GM12878 (cell line): ENCODE results near the gene AGAP1. TPM values are rescaled to one million over a fixed set of nuclear protein-coding genes. Genes with fewer than 3 reads are reported as not detected.

ENCODE experiments used
- ATAC-seq: fragments of 200-7000 bp; cut with Tn5 transposase; 3 replicates; pipeline ENCODE4 v1.9.1; 2020; ENCODE audit warnings: mild to moderate bottlenecking, moderate library complexity
- BruUV-seq: library from RNA; stranded (reverse); fragments of 400-500 nt; replicated peaks from 2 replicates; lab custom pipeline; 2021; lab: Mats Ljungman, UMichigan
- CTCF ChIA-PET: fragments of 300-600 bp; sonication (Branson Sonifier 250); formaldehyde crosslinking; extraction: SDS; loops from one replicate; lab custom pipeline; 2021; ENCODE audit warnings: inconsistent platforms; lab: Yijun Ruan, JAX
- POLR2A ChIA-PET: fragments of 350-600 bp; formaldehyde crosslinking; extraction: SDS; loops from one replicate; lab custom pipeline; 2021; ENCODE audit warnings: inconsistent platforms; lab: Charles Lee
- RAD21 ChIA-PET: fragments of 300-600 bp; sonication (Branson Sonifier 250); formaldehyde crosslinking; loops from one replicate; lab custom pipeline; 2023; ENCODE audit warnings: antibody characterized with exemption; ENCODE audit not compliant: unreplicated experiment; lab: Charles Lee
- SMC1A ChIA-PET: fragments of 300-600 bp; sonication (Branson Sonifier 250); formaldehyde crosslinking; loops from one replicate; lab custom pipeline; 2023; ENCODE audit not compliant: unreplicated experiment, uncharacterized antibody; lab: Charles Lee
- DNase-seq: peaks from one replicate; pipeline ENCODE4 v3.0.0-alpha.2; 2011; ENCODE audit warnings: low read depth, low spot score
- FAIRE-seq: peaks from 3 replicates; lab custom pipeline; 2011; peaks lifted over from hg19 to GRCh38; lab: Jason Lieb, UNC
- H2AFZ ChIP-seq: 2 replicates; pipeline ENCODE4 v1.6.0; 2011; ENCODE audit warnings: low read depth, low read length, control low read depth; ENCODE audit not compliant: control insufficient read depth
- H3K27ac ChIP-seq: 2 replicates; pipeline ENCODE4 v1.5.1; 2011; ENCODE audit warnings: control low read depth; ENCODE audit not compliant: control insufficient read depth, insufficient read depth
- H3K27me3 ChIP-seq, 2 experiments: replicated peaks in 1 of 2; 2 replicates each; pipeline versions ENCODE4 v1.6.0 to v1.6.1; 2011; ENCODE audit warnings: low read length in 1 of 2; ENCODE audit not compliant: control insufficient read depth in 2 of 2, insufficient read depth in 2 of 2
- H3K36me3 ChIP-seq, 2 experiments: 2 replicates each; pipeline ENCODE4 v1.5.1; 2011; ENCODE audit warnings: low read length in 1 of 2; ENCODE audit not compliant: control insufficient read depth in 2 of 2, insufficient read depth in 2 of 2
- H3K4me1 ChIP-seq: 2 replicates; pipeline ENCODE4 v1.6.1; 2011; ENCODE audit warnings: mild to moderate bottlenecking, low read length, moderate library complexity, mixed read lengths; ENCODE audit not compliant: control insufficient read depth, insufficient read depth
- H3K4me2 ChIP-seq: 2 replicates; pipeline ENCODE4 v1.6.0; 2011; ENCODE audit warnings: control low read depth; ENCODE audit not compliant: control insufficient read depth, insufficient read depth
- H3K4me3 ChIP-seq: fragments of 200-600 bp; sonication (generic); 2 replicates; pipeline ENCODE4 v1.5.1; 2016
- H3K79me2 ChIP-seq: 2 replicates; pipeline ENCODE4 v1.6.0; 2011; ENCODE audit warnings: low read length; ENCODE audit not compliant: control insufficient read depth, insufficient read depth
- H3K9ac ChIP-seq: 2 replicates; pipeline ENCODE4 v1.8.0; 2011; ENCODE audit warnings: low read length, control low read depth, mixed read lengths; ENCODE audit not compliant: control insufficient read depth, insufficient read depth
- H3K9me3 ChIP-seq: replicated peaks from 3 replicates; pipeline ENCODE4 v1.5.1; 2011; ENCODE audit warnings: mild to moderate bottlenecking, low read length; ENCODE audit not compliant: control insufficient read depth, insufficient read depth
- H4K20me1 ChIP-seq: 2 replicates; pipeline ENCODE4 v1.6.0; 2011; ENCODE audit not compliant: control insufficient read depth, insufficient read depth
- BCLAF1 ChIP-seq: fragments of 450-650 bp; IDR thresholded peaks from 2 replicates; pipeline ENCODE4 v1.6.1; 2017; ENCODE audit warnings: antibody characterized with exemption, mild to moderate bottlenecking, moderate library complexity
- E4F1 ChIP-seq: fragments of 450-650 bp; IDR thresholded peaks from 2 replicates; pipeline ENCODE4 v1.6.1; 2018; ENCODE audit warnings: borderline replicate concordance, mild to moderate bottlenecking; ENCODE audit not compliant: partially characterized antibody
- HDAC6 ChIP-seq: fragments of 200-600 bp; sonication (generic); IDR thresholded peaks from one replicate; pipeline ENCODE4 v1.8.0; 2017; ENCODE audit warnings: antibody characterized with exemption; ENCODE audit not compliant: unreplicated experiment
- IKZF1 ChIP-seq: fragments of 450-650 bp; conservative IDR thresholded peaks from 2 replicates; pipeline ENCODE4 v1.6.1; 2017; ENCODE audit warnings: antibody characterized with exemption, mild to moderate bottlenecking
- IKZF2 ChIP-seq, 2 experiments: fragments of 450-650 bp; IDR thresholded peaks; 2 replicates each; pipeline ENCODE4 v1.6.1; 2017; ENCODE audit warnings: mild to moderate bottlenecking in 2 of 2, moderate library complexity in 2 of 2
- IRF5 ChIP-seq: fragments of 450-650 bp; IDR thresholded peaks from 2 replicates; pipeline ENCODE4 v1.6.1; 2017; ENCODE audit warnings: borderline replicate concordance
- PRDM15 ChIP-seq: fragments of 450-650 bp; formaldehyde crosslinking; IDR thresholded peaks from 2 replicates; pipeline ENCODE4 v1.4.0; 2020; ENCODE audit warnings: mild to moderate bottlenecking, moderate library complexity
- RFX5 ChIP-seq: IDR thresholded peaks from 2 replicates; pipeline ENCODE4 v1.6.1; 2011; ENCODE audit warnings: low read depth, low read length, improper control_type of control experiment
- YY1 ChIP-seq: IDR thresholded peaks from 2 replicates; pipeline ENCODE4 v1.6.1; 2011; ENCODE audit warnings: low read depth, mild to moderate bottlenecking, low read length
- WGBS: methylation state at CpG from one replicate; pipeline ENCODE4 v1.1.6; 2016; ENCODE audit warnings: low lambda C conversion rate; ENCODE audit not compliant: insufficient replicate concordance, insufficient coverage; ENCODE audit errors: missing lambda C conversion rate; 5-methylcytosine and 5-hydroxymethylcytosine counted together
- in situ Hi-C: fragments of 300-500 bp; cut with MboI; formaldehyde crosslinking; loops from 9 replicates; pipeline ENCODE4 v1.14.3; 2018; ENCODE audit warnings: mixed read lengths
- intact Hi-C: fragments of 100-400 bp; cut with micrococcal nuclease; formaldehyde crosslinking; loops from one replicate; pipeline ENCODE4 v1.14.2; 2022; ENCODE audit not compliant: unreplicated experiment
- polyA plus RNA-seq, 11 experiments: library from polyadenylated mRNA; depleted of rRNA in 4 of 11; unstranded in 6 of 11; stranded (reverse) in 5 of 11; fragments of >200 nt; fragmentation: Nextera tagmentation in 4 of 11; fragmentation: Illumina TruSeq in 1 of 11; extraction: Ambion mirVana in 4 of 11; extraction: Trizol in 1 of 11; gene quantifications; 1 replicate in 1 of 11; 2 replicates in 10 of 11; pipeline versions ENCODE4 v1.2.1 to v1.2.3, GENCODE V29; 2011 to 2016; ENCODE audit warnings: inconsistent platforms in 2 of 11, missing spikeins in 2 of 11, low read depth in 1 of 11
- total RNA-seq, 4 experiments: library from RNA; depleted of rRNA in 3 of 4; stranded (reverse); fragments of >200 nt in 3 of 4; fragmentation: Illumina TruSeq in 1 of 4; extraction: Trizol in 1 of 4; gene quantifications; 2 replicates each; pipeline versions ENCODE4 v1.2.1 to v1.2.3, GENCODE V29; 2013 to 2021
- TF ChIP-seq, protein P1 (sequence below): fragments of 150-350 bp; IDR thresholded peaks from 2 replicates; pipeline ENCODE4 v1.6.1; 2016; ENCODE audit warnings: low read depth, low read length

AGAP1 gene
- total and polyA plus RNA-seq, 10 of the 15 experiments (the other 5 are each of a cell fraction or from before 2014, with no cell fraction given) = 0.05 to 0.15 (median 0.06) TPM; not detected in 7

GRCh38 chr2:235609321-235609720, 115.5 kb downstream of the AGAP1 start:
- in situ Hi-C loops (no loop called here), intact Hi-C loops (no loop called here)
- H3K9ac ChIP-seq = no peak overlapping the region
- SMC1A ChIA-PET = no interaction called here
- TF ChIP-seq, protein P1, sequence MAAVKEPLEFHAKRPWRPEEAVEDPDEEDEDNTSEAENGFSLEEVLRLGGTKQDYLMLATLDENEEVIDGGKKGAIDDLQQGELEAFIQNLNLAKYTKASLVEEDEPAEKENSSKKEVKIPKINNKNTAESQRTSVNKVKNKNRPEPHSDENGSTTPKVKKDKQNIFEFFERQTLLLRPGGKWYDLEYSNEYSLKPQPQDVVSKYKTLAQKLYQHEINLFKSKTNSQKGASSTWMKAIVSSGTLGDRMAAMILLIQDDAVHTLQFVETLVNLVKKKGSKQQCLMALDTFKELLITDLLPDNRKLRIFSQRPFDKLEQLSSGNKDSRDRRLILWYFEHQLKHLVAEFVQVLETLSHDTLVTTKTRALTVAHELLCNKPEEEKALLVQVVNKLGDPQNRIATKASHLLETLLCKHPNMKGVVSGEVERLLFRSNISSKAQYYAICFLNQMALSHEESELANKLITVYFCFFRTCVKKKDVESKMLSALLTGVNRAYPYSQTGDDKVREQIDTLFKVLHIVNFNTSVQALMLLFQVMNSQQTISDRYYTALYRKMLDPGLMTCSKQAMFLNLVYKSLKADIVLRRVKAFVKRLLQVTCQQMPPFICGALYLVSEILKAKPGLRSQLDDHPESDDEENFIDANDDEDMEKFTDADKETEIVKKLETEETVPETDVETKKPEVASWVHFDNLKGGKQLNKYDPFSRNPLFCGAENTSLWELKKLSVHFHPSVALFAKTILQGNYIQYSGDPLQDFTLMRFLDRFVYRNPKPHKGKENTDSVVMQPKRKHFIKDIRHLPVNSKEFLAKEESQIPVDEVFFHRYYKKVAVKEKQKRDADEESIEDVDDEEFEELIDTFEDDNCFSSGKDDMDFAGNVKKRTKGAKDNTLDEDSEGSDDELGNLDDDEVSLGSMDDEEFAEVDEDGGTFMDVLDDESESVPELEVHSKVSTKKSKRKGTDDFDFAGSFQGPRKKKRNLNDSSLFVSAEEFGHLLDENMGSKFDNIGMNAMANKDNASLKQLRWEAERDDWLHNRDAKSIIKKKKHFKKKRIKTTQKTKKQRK = no peak
- TF ChIP-seq RFX5 (no peak), BCLAF1 (no peak), HDAC6 (no peak), IRF5 (no peak), YY1 (no peak), E4F1 (no peak), IKZF1 (no peak), PRDM15 (no peak), IKZF2 (IDR thresholded peaks at IDR 0.05) (no peak)
- POLR2A ChIA-PET = no interaction called here
- ATAC-seq (no peak), DNase-seq (no peak), FAIRE-seq (no peak)
- no peak overlapping the region for H2AFZ ChIP-seq
- H4K20me1 ChIP-seq = no peaks in the 10 kb centered on the region
- H3K79me2 ChIP-seq = no peaks in the 10 kb centered on the region
- no TSS peak for BruUV-seq
- no peaks in the 10 kb centered on the region; the same call in 2 of the 3 replicates for H3K9me3 ChIP-seq
- no peaks in the 10 kb centered on the region for H3K4me1 ChIP-seq
- WGBS = 23% methylated on average over 11 of the region's 11 CpGs
- RAD21 ChIA-PET = no interaction called here
- H3K27ac ChIP-seq = no peak overlapping the region
- CTCF ChIA-PET = interaction anchor here (0.8 to 1.6 kb wide), 2 partner anchors 13 to 137 kb away, joined by 3 to 4 read pairs; no protein-coding TSS in a partner anchor
- H3K36me3 ChIP-seq = no peaks in the 10 kb centered on the region
- no peaks in the 10 kb centered on the region for H3K27me3 ChIP-seq
- no peak overlapping the region for H3K4me2 ChIP-seq
- H3K4me3 ChIP-seq = no peak overlapping the region
